Gastrocnemius medialis (tissue), 4 donors: ENCODE data around the gene CISD2.

Source experiments
- POLR2A ChIP-seq, 2 donors: fragments of 450-650 bp; IDR thresholded peaks; one replicate each; pipeline ENCODE4 v1.6.1; 2017; ENCODE audit warnings: antibody characterized with exemption in 2 of 2, mild to moderate bottlenecking in 2 of 2, moderate library complexity in 2 of 2
- TF ChIP-seq, protein P1 (sequence below), 5 experiments: fragments of 450-650 bp in 3 of 5; fragments of 200-600 bp in 2 of 5; sonication (generic) in 2 of 5; IDR thresholded peaks in 4 of 5; conservative IDR thresholded peaks in 1 of 5; 1 replicate in 4 of 5; 2 replicates in 1 of 5; pipeline ENCODE4 v1.5.1; 2016 to 2019; ENCODE audit warnings: antibody characterized with exemption in 5 of 5, mild to moderate bottlenecking in 3 of 5, moderate library complexity in 3 of 5

- TF ChIP-seq, protein P1, sequence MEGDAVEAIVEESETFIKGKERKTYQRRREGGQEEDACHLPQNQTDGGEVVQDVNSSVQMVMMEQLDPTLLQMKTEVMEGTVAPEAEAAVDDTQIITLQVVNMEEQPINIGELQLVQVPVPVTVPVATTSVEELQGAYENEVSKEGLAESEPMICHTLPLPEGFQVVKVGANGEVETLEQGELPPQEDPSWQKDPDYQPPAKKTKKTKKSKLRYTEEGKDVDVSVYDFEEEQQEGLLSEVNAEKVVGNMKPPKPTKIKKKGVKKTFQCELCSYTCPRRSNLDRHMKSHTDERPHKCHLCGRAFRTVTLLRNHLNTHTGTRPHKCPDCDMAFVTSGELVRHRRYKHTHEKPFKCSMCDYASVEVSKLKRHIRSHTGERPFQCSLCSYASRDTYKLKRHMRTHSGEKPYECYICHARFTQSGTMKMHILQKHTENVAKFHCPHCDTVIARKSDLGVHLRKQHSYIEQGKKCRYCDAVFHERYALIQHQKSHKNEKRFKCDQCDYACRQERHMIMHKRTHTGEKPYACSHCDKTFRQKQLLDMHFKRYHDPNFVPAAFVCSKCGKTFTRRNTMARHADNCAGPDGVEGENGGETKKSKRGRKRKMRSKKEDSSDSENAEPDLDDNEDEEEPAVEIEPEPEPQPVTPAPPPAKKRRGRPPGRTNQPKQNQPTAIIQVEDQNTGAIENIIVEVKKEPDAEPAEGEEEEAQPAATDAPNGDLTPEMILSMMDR (IDR thresholded peaks at IDR 0.05 in 4 of 5, conservative IDR thresholded peaks at IDR 0.05 in 1 of 5), result no peak
- no peak for TF ChIP-seq POLR2A (IDR thresholded peaks at IDR 0.05)
Observed at GRCh38 chr4:102829803-102830202, 39.0 kb upstream of the CISD2 start.
